Neural progenitor cell (in vitro differentiated cells): Measurements from ENCODE around the gene SATB2.

Experiments used
- CTCF ChIP-seq: fragments of 200-600 bp; sonication (generic); IDR thresholded peaks from 2 replicates; pipeline ENCODE4 v1.5.1; 2017; ENCODE audit warnings: antibody characterized with exemption, mild to moderate bottlenecking
- EZH2phosphoT487 ChIP-seq: fragments of 200-600 bp; sonication (generic); IDR thresholded peaks from 2 replicates; pipeline ENCODE4 v1.6.1; 2017; ENCODE audit warnings: antibody characterized with exemption

GRCh38 chr2:199329466-199329865, 128.3 kb downstream of the SATB2 start:
- TF ChIP-seq CTCF (no peak), EZH2phosphoT487 (no peak)
